ENCODE data around the gene GNB2. TPM values are rescaled to one million over a fixed set of nuclear protein-coding genes. Genes with fewer than 3 reads are reported as not detected.

Gene GNB2
- polyA plus RNA-seq, 1 donor (not counting 4 experiments of a cell fraction or from before 2014, with no cell fraction given), result 87.2 TPM

- peak overlapping the region; percentile 93 for H3K9ac ChIP-seq (ENCODE audit: control insufficient read depth, extremely low read depth, insufficient read depth, low read length)
- H3K4me2 ChIP-seq (ENCODE audit: control insufficient read depth, extremely low read depth, insufficient read depth, low read depth, low read length), result peak overlapping the region; percentile 96
- H3K9me3 ChIP-seq (ENCODE audit: control insufficient read depth, low read depth, low read length), result no peaks in the 10 kb centered on the region
- H3K36me3 ChIP-seq (ENCODE audit: control insufficient read depth in 2 of 2, extremely low read depth in 1 of 2, insufficient read depth in 2 of 2, low read length in 2 of 2), result peaks cover 0 to 12% of the 10 kb centered on the region in 2 experiments
- H3K79me2 ChIP-seq (ENCODE audit: control insufficient read depth, insufficient read depth, low read length), result peaks cover 21% of the 10 kb centered on the region
- peak overlapping the region; percentile 58 to 95 (median 90) for H3K4me3 ChIP-seq (ENCODE audit: control insufficient read depth in 2 of 3, extremely low read depth in 1 of 3, insufficient read depth in 2 of 3, low read depth in 1 of 3, low read length in 3 of 3)
- TF ChIP-seq CTCF (optimal IDR thresholded peaks at IDR 0.05 in 1 of 3, IDR thresholded peaks at IDR 0.05 in 1 of 3, conservative IDR thresholded peaks at IDR 0.05 in 1 of 3; ENCODE audit: extremely low read depth in 1 of 3, insufficient read depth in 2 of 3, low read length in 3 of 3) (no peak), EZH2 (IDR thresholded peaks at IDR 0.05; ENCODE audit: low read length) (no peak)
- H3K27me3 ChIP-seq (ENCODE audit: control insufficient read depth, extremely low read depth, insufficient read depth, low read length), result no peaks in the 10 kb centered on the region
- H3K27ac ChIP-seq (ENCODE audit: control insufficient read depth, insufficient read depth, low read length), result peak overlapping the region; percentile 86
- no peaks in the 10 kb centered on the region for H3K9me1 ChIP-seq (ENCODE audit: control insufficient read depth, extremely low read depth, insufficient read depth, low read length)
- peak overlapping the region; percentile 23 for H2AFZ ChIP-seq (ENCODE audit: control insufficient read depth, low read length)
- dilution Hi-C loops (cut with MboI; ENCODE audit: extremely low pct_ligation_motif_present, low sequenced_read_pairs), result no loop called here
- DNase-seq (ENCODE audit: low read depth, low spot score) (no peak), FAIRE-seq (no peak)
- peaks cover 10% of the 10 kb centered on the region for H3K4me1 ChIP-seq (ENCODE audit: control insufficient read depth, extremely low read depth, insufficient read depth, low read length)
- no peaks in the 10 kb centered on the region for H4K20me1 ChIP-seq (ENCODE audit: control insufficient read depth, extremely low read depth, insufficient read depth, low read length)
These were observed 33.3 kb downstream of the GNB2 start for GRCh38 chr7:100706672-100707311.

GRCh38 chr7:100708395-100708794 is 34.9 kb downstream of the GNB2 start:
- Histone ChIP-seq H3K4me1 (ENCODE audit: control insufficient read depth, extremely low read depth, insufficient read depth, low read length) (peaks cover 10% of the 10 kb centered on the region), H2AFZ (ENCODE audit: control insufficient read depth, low read length) (no peak overlapping the region), H3K4me3 (ENCODE audit: control insufficient read depth in 2 of 3, extremely low read depth in 1 of 3, insufficient read depth in 2 of 3, low read depth in 1 of 3, low read length in 3 of 3) (no peak overlapping the region), H3K9me3 (ENCODE audit: control insufficient read depth, low read depth, low read length) (no peaks in the 10 kb centered on the region), H4K20me1 (ENCODE audit: control insufficient read depth, extremely low read depth, insufficient read depth, low read length) (no peaks in the 10 kb centered on the region), H3K79me2 (ENCODE audit: control insufficient read depth, insufficient read depth, low read length) (peaks cover 21% of the 10 kb centered on the region), H3K27me3 (ENCODE audit: control insufficient read depth, extremely low read depth, insufficient read depth, low read length) (no peaks in the 10 kb centered on the region), H3K27ac (ENCODE audit: control insufficient read depth, insufficient read depth, low read length) (no peak overlapping the region), H3K9ac (ENCODE audit: control insufficient read depth, extremely low read depth, insufficient read depth, low read length) (no peak overlapping the region), H3K4me2 (ENCODE audit: control insufficient read depth, extremely low read depth, insufficient read depth, low read depth, low read length) (no peak overlapping the region), H3K36me3 (ENCODE audit: control insufficient read depth in 2 of 2, extremely low read depth in 1 of 2, insufficient read depth in 2 of 2, low read length in 2 of 2) (peaks cover 0 to 12% of the 10 kb centered on the region in 2 experiments), H3K9me1 (ENCODE audit: control insufficient read depth, extremely low read depth, insufficient read depth, low read length) (no peaks in the 10 kb centered on the region)
- DNase-seq (ENCODE audit: low read depth, low spot score), result no peak
- dilution Hi-C loops (cut with MboI; ENCODE audit: extremely low pct_ligation_motif_present, low sequenced_read_pairs), result no loop called here
- no peak for FAIRE-seq
- TF ChIP-seq CTCF (optimal IDR thresholded peaks at IDR 0.05 in 1 of 3, IDR thresholded peaks at IDR 0.05 in 1 of 3, conservative IDR thresholded peaks at IDR 0.05 in 1 of 3; ENCODE audit: extremely low read depth in 1 of 3, insufficient read depth in 2 of 3, low read length in 3 of 3), result no peak
- TF ChIP-seq EZH2 (IDR thresholded peaks at IDR 0.05; ENCODE audit: low read length), result no peak
